Astrocyte of the spinal cord (primary cell): Measurements from ENCODE around the gene GTF2IRD1.

ENCODE experiments used
- DNase-seq: peaks from one replicate; pipeline ENCODE4 v3.0.0; 2011; ENCODE audit warnings: low read depth, low spot score
- H3K4me3 ChIP-seq: 2 replicates; pipeline ENCODE4 v1.5.1; 2011; ENCODE audit warnings: low read depth, mild to moderate bottlenecking, low read length, moderate library complexity
- in situ Hi-C: cut with HindIII; loops from 2 replicates; pipeline ENCODE4 v1.10.0; 2017; ENCODE audit warnings: low sequenced_read_pairs
- TF ChIP-seq, protein P1 (sequence below): IDR thresholded peaks from 2 replicates; pipeline ENCODE4 v1.5.1; 2012; ENCODE audit warnings: low read depth, mild to moderate bottlenecking, low read length, inconsistent platforms

GTF2IRD1 gene

DNA sequence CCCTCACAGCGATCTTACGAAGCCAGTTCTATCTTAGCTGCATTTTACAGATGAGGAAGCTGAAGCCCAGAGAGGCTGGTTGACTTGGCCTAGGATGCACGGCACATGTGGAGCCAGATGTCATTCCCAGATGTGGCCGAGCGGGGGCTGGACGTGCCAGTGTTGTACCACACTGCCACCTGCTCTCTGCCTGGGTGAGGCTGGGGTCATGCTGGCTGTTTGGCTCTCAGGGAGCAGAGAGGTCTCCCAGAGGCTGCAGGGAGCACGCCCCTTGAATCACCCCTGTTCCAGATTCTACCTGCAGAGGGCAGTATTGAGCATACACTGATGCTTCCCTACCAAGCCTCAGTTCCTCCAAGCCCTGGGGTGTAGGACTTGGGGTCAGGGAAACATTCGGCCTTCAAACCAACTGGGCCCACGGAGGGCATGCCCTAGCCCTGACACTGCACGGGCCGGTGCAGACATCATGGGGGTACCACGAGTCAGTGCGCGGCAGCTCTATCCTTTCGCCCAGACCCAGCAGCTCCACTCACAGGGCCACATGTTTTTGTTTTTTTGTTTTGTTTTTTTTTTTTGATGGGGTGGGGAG lies 3.8 kb upstream of the GTF2IRD1 start:
- in situ Hi-C loops, result no loop called here
- H3K4me3 ChIP-seq, result no peak overlapping the region
- no peak for DNase-seq
- TF ChIP-seq, protein P1, sequence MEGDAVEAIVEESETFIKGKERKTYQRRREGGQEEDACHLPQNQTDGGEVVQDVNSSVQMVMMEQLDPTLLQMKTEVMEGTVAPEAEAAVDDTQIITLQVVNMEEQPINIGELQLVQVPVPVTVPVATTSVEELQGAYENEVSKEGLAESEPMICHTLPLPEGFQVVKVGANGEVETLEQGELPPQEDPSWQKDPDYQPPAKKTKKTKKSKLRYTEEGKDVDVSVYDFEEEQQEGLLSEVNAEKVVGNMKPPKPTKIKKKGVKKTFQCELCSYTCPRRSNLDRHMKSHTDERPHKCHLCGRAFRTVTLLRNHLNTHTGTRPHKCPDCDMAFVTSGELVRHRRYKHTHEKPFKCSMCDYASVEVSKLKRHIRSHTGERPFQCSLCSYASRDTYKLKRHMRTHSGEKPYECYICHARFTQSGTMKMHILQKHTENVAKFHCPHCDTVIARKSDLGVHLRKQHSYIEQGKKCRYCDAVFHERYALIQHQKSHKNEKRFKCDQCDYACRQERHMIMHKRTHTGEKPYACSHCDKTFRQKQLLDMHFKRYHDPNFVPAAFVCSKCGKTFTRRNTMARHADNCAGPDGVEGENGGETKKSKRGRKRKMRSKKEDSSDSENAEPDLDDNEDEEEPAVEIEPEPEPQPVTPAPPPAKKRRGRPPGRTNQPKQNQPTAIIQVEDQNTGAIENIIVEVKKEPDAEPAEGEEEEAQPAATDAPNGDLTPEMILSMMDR, result peak; percentile 82

DNA sequence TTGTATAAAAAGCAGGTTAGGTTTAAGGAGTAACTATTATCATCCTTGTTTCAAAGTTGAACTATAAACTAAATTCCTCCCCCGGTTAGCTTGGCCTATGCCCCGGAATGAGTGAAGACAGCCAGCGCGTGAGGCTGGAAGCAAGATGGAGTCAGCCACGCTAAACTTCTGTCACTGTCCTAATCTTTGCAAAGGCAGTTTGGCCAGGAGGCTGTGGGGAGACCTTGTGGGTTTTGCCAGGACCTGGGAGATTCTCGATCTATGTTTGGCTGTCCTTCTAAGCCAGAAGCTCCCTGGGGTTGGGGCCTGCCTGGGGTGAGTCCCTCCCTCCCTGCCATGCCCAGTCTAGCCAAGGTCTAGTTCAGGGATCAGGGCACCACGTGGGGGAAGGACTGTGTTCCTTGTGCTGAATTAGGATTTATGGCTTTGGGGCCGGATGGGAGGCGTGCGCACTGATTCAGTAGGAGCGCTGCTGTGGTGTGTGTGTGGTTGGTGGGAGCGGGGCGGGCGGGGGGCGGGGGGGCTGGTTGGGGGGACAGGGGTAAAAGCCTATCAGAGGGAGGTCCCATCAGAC lies 871 bp upstream of the GTF2IRD1 start:
- DNase-seq, result peak; percentile 50
- peak overlapping the region; percentile 59 for H3K4me3 ChIP-seq
- TF ChIP-seq, protein P1, result no peak
- in situ Hi-C loops, result no loop called here

DNA sequence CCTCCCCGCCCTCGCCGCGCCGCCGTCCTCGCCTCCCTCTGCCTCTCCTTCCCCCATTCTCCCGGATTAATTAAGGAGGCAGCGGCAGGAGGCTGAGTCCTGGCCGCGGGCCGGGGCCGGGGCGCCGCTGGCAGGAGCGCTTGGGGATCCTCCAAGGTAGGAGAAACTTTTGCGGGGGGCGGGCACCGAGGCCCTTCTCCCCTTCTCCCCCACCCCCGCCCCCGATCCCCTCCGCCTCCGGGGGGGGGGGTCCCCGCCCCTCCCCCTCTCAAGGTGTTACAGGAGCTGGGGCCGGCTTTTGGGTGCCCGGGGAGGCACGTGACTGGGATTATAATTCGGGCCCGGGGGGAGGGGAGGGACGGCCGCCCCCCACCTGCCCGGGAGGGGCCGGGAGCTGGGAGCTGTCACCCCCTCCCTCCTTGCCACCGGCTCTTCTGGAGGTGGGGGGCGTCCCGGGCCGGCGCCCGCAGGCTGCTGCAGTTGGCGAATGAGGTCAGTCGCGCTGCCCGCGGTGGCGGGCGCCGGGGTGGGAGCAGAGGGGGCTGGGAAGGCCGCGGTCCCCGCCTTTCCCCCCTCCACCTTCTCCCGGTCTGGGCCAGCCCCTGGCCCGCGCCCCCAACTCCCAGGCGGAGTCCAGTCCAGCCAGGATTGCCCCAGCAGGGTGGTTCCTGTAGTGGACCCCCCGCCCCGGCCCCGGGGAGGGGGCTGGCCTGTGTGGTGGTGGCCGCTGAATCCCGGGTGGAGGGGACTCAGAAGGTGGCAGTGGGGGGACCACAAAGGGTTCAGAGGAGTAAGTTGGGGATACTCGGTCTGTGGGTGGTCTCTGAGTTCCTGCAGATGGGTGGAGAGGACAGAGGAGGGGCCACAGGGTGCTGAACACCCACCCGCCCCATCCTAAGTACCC lies 567 bp downstream of the GTF2IRD1 start:
- in situ Hi-C loops, result no loop called here
- TF ChIP-seq, protein P1, result no peak
- H3K4me3 ChIP-seq, result peak overlapping the region; percentile 59
- DNase-seq, result no peak

DNA sequence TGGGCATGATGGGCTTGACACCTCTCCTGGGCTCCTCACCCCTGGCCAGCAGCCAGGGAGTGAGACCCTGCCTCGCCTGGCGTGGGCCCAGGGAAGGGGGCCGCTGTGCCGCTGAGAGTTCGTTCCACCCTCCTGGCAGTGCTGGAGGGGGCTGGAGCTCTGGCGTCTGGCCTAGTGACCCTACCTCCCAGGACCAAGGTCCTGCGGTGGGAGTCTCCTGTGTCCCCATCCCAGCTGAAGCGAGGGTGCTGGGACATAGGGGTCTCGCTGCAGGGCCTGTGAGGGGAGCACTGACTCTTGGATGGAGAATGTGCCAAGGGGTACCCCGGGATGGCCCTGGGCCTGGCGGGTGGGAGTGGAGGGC lies 1.2 kb downstream of the GTF2IRD1 start:
- peak overlapping the region; percentile 59 for H3K4me3 ChIP-seq
- no peak for DNase-seq
- in situ Hi-C loops, result no loop called here
- TF ChIP-seq, protein P1, result no peak

DNA sequence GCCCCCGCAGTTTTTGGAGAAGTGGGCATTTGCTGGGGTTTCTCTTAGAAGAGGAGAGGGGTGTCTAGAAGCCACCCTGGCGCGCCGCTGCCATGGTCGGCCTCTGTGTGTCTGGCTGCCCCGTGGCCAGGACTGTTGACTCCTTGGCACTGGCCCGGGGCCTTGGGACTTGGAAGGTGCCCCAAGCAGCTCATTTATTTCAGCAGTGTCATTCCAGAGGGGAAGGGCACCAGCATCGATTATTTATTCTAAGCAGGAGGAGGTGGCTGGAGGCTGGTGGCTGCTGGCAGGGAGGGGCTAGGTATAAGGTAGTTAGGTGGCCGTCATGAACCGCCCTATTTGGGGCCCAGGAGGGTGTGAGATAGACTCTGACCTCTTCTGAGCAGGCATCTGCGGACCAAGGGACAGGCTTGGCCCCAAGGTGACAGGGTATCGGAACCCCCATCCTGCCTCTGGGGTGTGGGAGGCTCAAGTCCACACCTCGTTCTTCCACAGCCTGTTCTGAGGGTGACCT lies 1.6 kb downstream of the GTF2IRD1 start:
- in situ Hi-C loops, result no loop called here
- H3K4me3 ChIP-seq, result peak overlapping the region; percentile 59
- TF ChIP-seq, protein P1, result no peak
- DNase-seq, result no peak

DNA sequence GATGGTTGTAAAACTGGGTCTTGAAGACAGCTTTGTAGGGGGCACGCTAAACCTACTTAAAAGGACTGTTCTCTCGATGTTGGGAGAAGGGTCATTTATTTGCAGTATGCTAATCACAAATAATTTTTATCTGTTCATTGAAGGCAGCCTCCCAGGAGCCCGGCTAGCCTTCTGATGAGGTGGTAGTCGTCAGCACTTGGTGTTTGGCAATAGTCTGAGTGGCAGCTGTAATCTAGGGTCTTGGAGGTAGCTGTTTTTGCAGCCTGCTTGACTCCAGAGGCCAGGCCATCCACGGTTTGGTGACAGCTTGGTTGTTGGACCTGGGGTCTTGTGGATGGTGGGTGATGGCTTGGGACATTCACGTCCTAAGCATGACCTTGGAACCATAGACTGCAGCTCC lies 2.2 kb downstream of the GTF2IRD1 start:
- DNase-seq, result no peak

More for the DNA sequence above, 2.2 kb downstream of the GTF2IRD1 start:
- TF ChIP-seq, protein P1, result no peak
- H3K4me3 ChIP-seq, result no peak overlapping the region
- in situ Hi-C loops, result no loop called here
